Transverse colon (tissue), 3 donors: Measurements from ENCODE around the gene RBM47.

Source experiments
- CTCF ChIP-seq, 5 experiments: fragments of 200-600 bp in 3 of 5; fragments of 450-650 bp in 2 of 5; sonication (generic) in 3 of 5; IDR thresholded peaks; 1 replicate in 2 of 5; 2 replicates in 3 of 5; pipeline ENCODE4 v1.5.1; 2016 to 2017; ENCODE audit warnings: antibody characterized with exemption in 5 of 5, inconsistent platforms in 3 of 5, mild to moderate bottlenecking in 2 of 5, moderate library complexity in 1 of 5
- EP300 ChIP-seq: sonication (generic); formaldehyde crosslinking; IDR thresholded peaks from one replicate; pipeline ENCODE4 v1.6.1; 2017; ENCODE audit warnings: antibody characterized with exemption, low read depth
- POLR2A ChIP-seq: fragments of 450-650 bp; IDR thresholded peaks from one replicate; pipeline ENCODE4 v1.6.1; 2016; ENCODE audit warnings: antibody characterized with exemption, mild to moderate bottlenecking, moderate library complexity

DNA sequence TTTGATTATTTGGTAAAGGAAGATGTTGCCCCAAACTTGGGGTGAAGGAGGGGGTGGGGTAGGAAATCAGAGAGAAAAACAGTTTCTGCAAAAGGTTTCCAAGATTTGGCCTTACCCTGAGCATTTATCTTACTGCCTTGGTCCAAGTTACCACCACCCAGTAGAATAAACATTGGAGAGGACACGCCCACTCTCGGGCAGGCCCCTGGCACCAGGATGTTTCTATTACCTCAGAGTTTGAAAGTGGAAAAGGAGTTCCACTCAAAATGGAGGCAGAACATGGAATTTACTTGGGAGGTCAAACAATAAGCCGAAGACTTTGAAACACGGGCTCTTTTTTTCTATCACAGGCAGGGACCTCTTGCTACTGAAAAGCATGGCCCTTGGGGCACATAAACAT is 180.8 kb downstream of the RBM47 start:
- TF ChIP-seq CTCF (IDR thresholded peaks at IDR 0.05), result no peak
- no peak for TF ChIP-seq EP300
- TF ChIP-seq POLR2A, result no peak
